PFSK-1 (cell line): ENCODE results near the gene YWHAG.

Experiments
- POLR2AphosphoS5 ChIP-seq: IDR thresholded peaks from 2 replicates; pipeline ENCODE4 v1.6.1; 2012; ENCODE audit warnings: low read depth, mild to moderate bottlenecking, control low read depth, low read length, moderate library complexity
- SIN3A ChIP-seq: IDR thresholded peaks from 2 replicates; pipeline ENCODE4 v1.6.1; 2012; ENCODE audit warnings: mild to moderate bottlenecking, low read length, moderate library complexity, borderline replicate concordance; ENCODE audit not compliant: insufficient read depth
- TAF1 ChIP-seq: IDR thresholded peaks from 2 replicates; pipeline ENCODE4 v1.6.1; 2012; ENCODE audit warnings: low read length, control low read depth, borderline replicate concordance; ENCODE audit not compliant: insufficient read depth

GRCh38 chr7:76333511-76334101, 25.2 kb downstream of the YWHAG start:
- TF ChIP-seq TAF1 (no peak), SIN3A (no peak), POLR2AphosphoS5 (no peak)
